SJSA1 (cell line): ENCODE data around the gene DNAH6. TPM values are rescaled to one million over a fixed set of nuclear protein-coding genes. Genes with fewer than 3 reads are reported as not detected.

ENCODE experiments used
- DNase-seq, 2 experiments: peaks; one replicate each; pipeline ENCODE4 v3.0.0-alpha.2; 2015 to 2020; ENCODE audit warnings: low spot score in 2 of 2, low read depth in 1 of 2
- H3K27ac ChIP-seq: fragments of 250-450 bp; sonication (Bioruptor Pico); 2 replicates; pipeline ENCODE4 v1.5.1; 2020; ENCODE audit warnings: mild to moderate bottlenecking, moderate library complexity
- H3K27me3 ChIP-seq: fragments of 250-450 bp; sonication (Bioruptor Pico); replicated peaks from 2 replicates; pipeline ENCODE4 v1.5.1; 2020; ENCODE audit warnings: mild to moderate bottlenecking, moderate library complexity
- H3K36me3 ChIP-seq: fragments of 250-450 bp; sonication (Bioruptor Pico); 2 replicates; pipeline ENCODE4 v1.5.1; 2020; ENCODE audit warnings: mild to moderate bottlenecking
- H3K4me1 ChIP-seq: fragments of 250-450 bp; sonication (Bioruptor Pico); replicated peaks from 2 replicates; pipeline ENCODE4 v1.6.1; 2021; ENCODE audit warnings: mild to moderate bottlenecking
- H3K4me3 ChIP-seq: fragments of 250-450 bp; sonication (Bioruptor Pico); 2 replicates; pipeline ENCODE4 v1.5.1; 2020; ENCODE audit warnings: mild to moderate bottlenecking
- H3K9me3 ChIP-seq: fragments of 250-450 bp; sonication (Bioruptor Pico); replicated peaks from 2 replicates; pipeline ENCODE4 v1.5.1; 2020; ENCODE audit warnings: mild to moderate bottlenecking
- total RNA-seq: library from RNA; depleted of rRNA; stranded (reverse); fragments of >200 nt; shearing (Covaris generic); gene quantifications from 2 replicates; pipeline ENCODE4 v1.2.3, GENCODE V29; 2014

Gene DNAH6
- total RNA-seq, 1 experiment from 2014 or later, result 0.58 TPM

- H3K4me3 ChIP-seq, result no peak overlapping the region
- H3K27ac ChIP-seq, result no peak overlapping the region
- no peaks in the 10 kb centered on the region for H3K36me3 ChIP-seq
- no peaks in the 10 kb centered on the region for H3K27me3 ChIP-seq
- H3K9me3 ChIP-seq, result no peaks in the 10 kb centered on the region
- no peaks in the 10 kb centered on the region for H3K4me1 ChIP-seq
- DNase-seq, result no peak
Observed at GRCh38 chr2:84702941-84703340, 186.6 kb downstream of the DNAH6 start.

GRCh38 chr2:84703831-84704230 lies 187.5 kb downstream of the DNAH6 start:
- Histone ChIP-seq H3K27me3 (no peaks in the 10 kb centered on the region), H3K9me3 (no peaks in the 10 kb centered on the region), H3K36me3 (no peaks in the 10 kb centered on the region), H3K27ac (no peak overlapping the region), H3K4me1 (no peaks in the 10 kb centered on the region), H3K4me3 (no peak overlapping the region)
- no peak for DNase-seq

GRCh38 chr2:84704505-84705244 lies 188.4 kb downstream of the DNAH6 start:
- Histone ChIP-seq H3K27ac (no peak overlapping the region), H3K9me3 (no peaks in the 10 kb centered on the region), H3K4me3 (no peak overlapping the region), H3K27me3 (no peaks in the 10 kb centered on the region), H3K36me3 (no peaks in the 10 kb centered on the region), H3K4me1 (no peaks in the 10 kb centered on the region)
- no peak for DNase-seq

GRCh38 chr2:84705858-84706257 lies 189.6 kb downstream of the DNAH6 start:
- no peaks in the 10 kb centered on the region for H3K9me3 ChIP-seq
- H3K4me1 ChIP-seq, result no peaks in the 10 kb centered on the region
- H3K36me3 ChIP-seq, result no peaks in the 10 kb centered on the region
- H3K4me3 ChIP-seq, result no peak overlapping the region
- DNase-seq, result no peak
- H3K27me3 ChIP-seq, result no peaks in the 10 kb centered on the region
- no peak overlapping the region for H3K27ac ChIP-seq

GRCh38 chr2:84708442-84708841 lies 192.1 kb downstream of the DNAH6 start:
- H3K9me3 ChIP-seq, result no peaks in the 10 kb centered on the region

GRCh38 chr2:84711651-84712050 lies 195.4 kb downstream of the DNAH6 start:
- H3K4me1 ChIP-seq, result no peaks in the 10 kb centered on the region
- H3K9me3 ChIP-seq, result no peaks in the 10 kb centered on the region

More at GRCh38 chr2:84708442-84708841, 192.1 kb downstream of the DNAH6 start:
- no peak overlapping the region for H3K27ac ChIP-seq
- no peak overlapping the region for H3K4me3 ChIP-seq
- no peaks in the 10 kb centered on the region for H3K36me3 ChIP-seq
- DNase-seq, result no peak
- no peaks in the 10 kb centered on the region for H3K4me1 ChIP-seq
- no peaks in the 10 kb centered on the region for H3K27me3 ChIP-seq

GRCh38 chr2:84713441-84713840 lies 197.1 kb downstream of the DNAH6 start:
- Histone ChIP-seq H3K9me3 (no peaks in the 10 kb centered on the region), H3K4me3 (no peak overlapping the region), H3K36me3 (no peaks in the 10 kb centered on the region), H3K4me1 (no peaks in the 10 kb centered on the region), H3K27me3 (no peaks in the 10 kb centered on the region), H3K27ac (no peak overlapping the region)
- no peak for DNase-seq

More at GRCh38 chr2:84711651-84712050, 195.4 kb downstream of the DNAH6 start:
- no peaks in the 10 kb centered on the region for H3K27me3 ChIP-seq
- no peak overlapping the region for H3K27ac ChIP-seq
- H3K4me3 ChIP-seq, result no peak overlapping the region
- no peaks in the 10 kb centered on the region for H3K36me3 ChIP-seq
- no peak for DNase-seq

GRCh38 chr2:84716564-84716963 lies 200.3 kb downstream of the DNAH6 start:
- no peak for DNase-seq
- no peak overlapping the region for H3K4me3 ChIP-seq
- H3K36me3 ChIP-seq, result no peaks in the 10 kb centered on the region
- no peak overlapping the region for H3K27ac ChIP-seq
- no peaks in the 10 kb centered on the region for H3K9me3 ChIP-seq
- no peaks in the 10 kb centered on the region for H3K4me1 ChIP-seq
- H3K27me3 ChIP-seq, result no peaks in the 10 kb centered on the region

GRCh38 chr2:84717302-84717701 lies 201.0 kb downstream of the DNAH6 start:
- Histone ChIP-seq H3K36me3 (no peaks in the 10 kb centered on the region), H3K9me3 (no peaks in the 10 kb centered on the region), H3K4me1 (no peaks in the 10 kb centered on the region), H3K4me3 (no peak overlapping the region), H3K27ac (no peak overlapping the region), H3K27me3 (no peaks in the 10 kb centered on the region)
- no peak for DNase-seq

GRCh38 chr2:84719434-84719833 lies 203.1 kb downstream of the DNAH6 start:
- no peaks in the 10 kb centered on the region for H3K36me3 ChIP-seq
- H3K4me3 ChIP-seq, result no peak overlapping the region
- DNase-seq, result no peak
- no peaks in the 10 kb centered on the region for H3K9me3 ChIP-seq
- H3K27ac ChIP-seq, result no peak overlapping the region
- H3K4me1 ChIP-seq, result no peaks in the 10 kb centered on the region
- H3K27me3 ChIP-seq, result 0 out of 2 replicates have a peak, but pooled peaks cover 2% of the 10 kb centered on the region

GRCh38 chr2:84723831-84724230 lies 207.5 kb downstream of the DNAH6 start:
- Histone ChIP-seq H3K9me3 (no peaks in the 10 kb centered on the region), H3K4me3 (no peak overlapping the region), H3K4me1 (no peaks in the 10 kb centered on the region), H3K36me3 (no peaks in the 10 kb centered on the region), H3K27me3 (0 out of 2 replicates have a peak, but pooled peaks cover 2% of the 10 kb centered on the region), H3K27ac (no peak overlapping the region)
- DNase-seq, result no peak

- no peak overlapping the region for H3K4me3 ChIP-seq
- H3K36me3 ChIP-seq, result no peaks in the 10 kb centered on the region
- no peaks in the 10 kb centered on the region for H3K4me1 ChIP-seq
Observed at GRCh38 chr2:84725717-84726116, 209.4 kb downstream of the DNAH6 start.

GRCh38 chr2:84727315-84727714 lies 211.0 kb downstream of the DNAH6 start:
- 0 out of 2 replicates have a peak, but pooled peaks cover 2% of the 10 kb centered on the region for H3K27me3 ChIP-seq
- H3K27ac ChIP-seq, result no peak overlapping the region
- H3K36me3 ChIP-seq, result no peaks in the 10 kb centered on the region
- H3K4me3 ChIP-seq, result no peak overlapping the region
- no peaks in the 10 kb centered on the region for H3K9me3 ChIP-seq
- no peaks in the 10 kb centered on the region for H3K4me1 ChIP-seq
- DNase-seq, result no peak

More at GRCh38 chr2:84725717-84726116, 209.4 kb downstream of the DNAH6 start:
- 0 out of 2 replicates have a peak, but pooled peaks cover 2% of the 10 kb centered on the region for H3K27me3 ChIP-seq
- no peaks in the 10 kb centered on the region for H3K9me3 ChIP-seq
- H3K27ac ChIP-seq, result no peak overlapping the region
- DNase-seq, result no peak

GRCh38 chr2:84729224-84729623 lies 212.9 kb downstream of the DNAH6 start:
- no peak overlapping the region for H3K27ac ChIP-seq
- no peak for DNase-seq
- no peaks in the 10 kb centered on the region for H3K4me1 ChIP-seq
- no peaks in the 10 kb centered on the region for H3K9me3 ChIP-seq
- no peak overlapping the region for H3K4me3 ChIP-seq
- H3K36me3 ChIP-seq, result no peaks in the 10 kb centered on the region
- no peaks in the 10 kb centered on the region for H3K27me3 ChIP-seq

- no peak for DNase-seq
- H3K36me3 ChIP-seq, result no peaks in the 10 kb centered on the region
- no peak overlapping the region for H3K4me3 ChIP-seq
- no peaks in the 10 kb centered on the region for H3K27me3 ChIP-seq
- H3K9me3 ChIP-seq, result no peaks in the 10 kb centered on the region
- no peaks in the 10 kb centered on the region for H3K4me1 ChIP-seq
- no peak overlapping the region for H3K27ac ChIP-seq
Observed at GRCh38 chr2:84731185-84731584, 214.9 kb downstream of the DNAH6 start.
